Liver (tissue), 9 donors: Measurements from ENCODE around the gene ZMYM4. TPM values are rescaled to one million over a fixed set of nuclear protein-coding genes. Genes with fewer than 3 reads are reported as not detected.

Experiments
- DNase-seq: peaks from one replicate; pipeline ENCODE4 v3.0.0-alpha.2; 2017; ENCODE audit warnings: low spot score
- H3K27ac ChIP-seq, 2 donors: one replicate each; pipeline ENCODE4 v1.7.0; 2013; ENCODE audit warnings: inconsistent platforms in 2 of 2, low read length in 2 of 2, control low read depth in 1 of 2, low read depth in 1 of 2, mild to moderate bottlenecking in 1 of 2
- H3K27me3 ChIP-seq, 4 donors: one replicate each; pipeline versions ENCODE4 v1.6.1 to v1.7.0; 2013; ENCODE audit warnings: low read length in 3 of 4, inconsistent platforms in 1 of 4, mild to moderate bottlenecking in 1 of 4, moderate library complexity in 1 of 4; ENCODE audit not compliant: control insufficient read depth in 4 of 4, insufficient read depth in 4 of 4
- H3K36me3 ChIP-seq, 4 donors: one replicate each; pipeline versions ENCODE4 v1.6.1 to v1.7.0; 2013; ENCODE audit warnings: low read length in 3 of 4, mild to moderate bottlenecking in 3 of 4, low read depth in 1 of 4, moderate library complexity in 1 of 4; ENCODE audit not compliant: control insufficient read depth in 4 of 4, insufficient read depth in 3 of 4
- H3K4me1 ChIP-seq, 4 donors: one replicate each; pipeline versions ENCODE4 v1.6.1 to v1.7.0; 2013; ENCODE audit warnings: low read length in 3 of 4, mild to moderate bottlenecking in 3 of 4, moderate library complexity in 1 of 4; ENCODE audit not compliant: control insufficient read depth in 4 of 4, insufficient read depth in 4 of 4
- H3K4me3 ChIP-seq, 3 donors: one replicate each; pipeline versions ENCODE4 v1.6.1 to v1.7.0; 2013; ENCODE audit warnings: low read length in 3 of 3, control low read depth in 1 of 3, low read depth in 1 of 3, mild to moderate bottlenecking in 1 of 3
- H3K9ac ChIP-seq, 2 donors: one replicate each; pipeline ENCODE4 v1.7.0; 2013; ENCODE audit warnings: low read length in 2 of 2, mild to moderate bottlenecking in 2 of 2, moderate library complexity in 2 of 2, control low read depth in 1 of 2, low read depth in 1 of 2
- H3K9me3 ChIP-seq, 4 donors: one replicate each; pipeline versions ENCODE4 v1.6.1 to v1.7.0; 2013; ENCODE audit warnings: low read length in 3 of 4; ENCODE audit not compliant: control insufficient read depth in 4 of 4
- ATF3 ChIP-seq: IDR thresholded peaks from 2 replicates; pipeline ENCODE4 v1.6.1; 2016; ENCODE audit warnings: antibody characterized with exemption
- CTCF ChIP-seq: fragments of 150-350 bp; IDR thresholded peaks from 2 replicates; pipeline ENCODE4 v1.5.1; 2017; ENCODE audit warnings: improper control_type of control experiment, low read depth, low read length; ENCODE audit not compliant: missing input control
- EGR1 ChIP-seq, 2 donors: IDR thresholded peaks; 2 replicates each; pipeline ENCODE4 v1.6.1; 2016 to 2018; ENCODE audit warnings: antibody characterized with exemption in 2 of 2, low read depth in 2 of 2
- FOXA1 ChIP-seq: IDR thresholded peaks from 2 replicates; pipeline ENCODE4 v1.6.1; 2016; ENCODE audit warnings: antibody characterized with exemption
- FOXA2 ChIP-seq: IDR thresholded peaks from 2 replicates; pipeline ENCODE4 v1.6.1; 2016; ENCODE audit warnings: antibody characterized with exemption
- GABPA ChIP-seq, 2 donors: IDR thresholded peaks in 1 of 2; conservative IDR thresholded peaks in 1 of 2; 2 replicates each; pipeline ENCODE4 v1.6.1; 2016; ENCODE audit warnings: antibody characterized with exemption in 2 of 2, mild to moderate bottlenecking in 1 of 2, moderate library complexity in 1 of 2
- HNF4A ChIP-seq, 2 donors: conservative IDR thresholded peaks; 2 replicates each; pipeline ENCODE4 v1.6.1; 2016; ENCODE audit warnings: antibody characterized with exemption in 2 of 2, mild to moderate bottlenecking in 2 of 2
- HNF4G ChIP-seq: IDR thresholded peaks from 2 replicates; pipeline ENCODE4 v1.6.1; 2016; ENCODE audit warnings: antibody characterized with exemption
- JUND ChIP-seq, 2 donors: IDR thresholded peaks; 2 replicates each; pipeline ENCODE4 v1.6.1; 2016; ENCODE audit warnings: antibody characterized with exemption in 2 of 2
- MAX ChIP-seq: IDR thresholded peaks from 2 replicates; pipeline ENCODE4 v1.6.1; 2016; ENCODE audit warnings: antibody characterized with exemption
- NR2F2 ChIP-seq: IDR thresholded peaks from 2 replicates; pipeline ENCODE4 v1.6.1; 2016; ENCODE audit warnings: antibody characterized with exemption
- RAD21 ChIP-seq, 2 donors: IDR thresholded peaks; 2 replicates each; pipeline ENCODE4 v1.6.1; 2016; ENCODE audit warnings: antibody characterized with exemption in 2 of 2, mild to moderate bottlenecking in 2 of 2
- REST ChIP-seq: IDR thresholded peaks from 2 replicates; pipeline ENCODE4 v1.6.1; 2016; ENCODE audit warnings: antibody characterized with exemption, mild to moderate bottlenecking
- RXRA ChIP-seq, 2 donors: IDR thresholded peaks; 2 replicates each; pipeline ENCODE4 v1.6.1; 2017 to 2018; ENCODE audit warnings: antibody characterized with exemption in 2 of 2, mild to moderate bottlenecking in 1 of 2
- SP1 ChIP-seq: IDR thresholded peaks from 2 replicates; pipeline ENCODE4 v1.6.1; 2018; ENCODE audit warnings: antibody characterized with exemption, mild to moderate bottlenecking
- TAF1 ChIP-seq: conservative IDR thresholded peaks from 2 replicates; pipeline ENCODE4 v1.6.1; 2016; ENCODE audit warnings: antibody characterized with exemption, mild to moderate bottlenecking
- YY1 ChIP-seq: IDR thresholded peaks from 2 replicates; pipeline ENCODE4 v1.6.1; 2016; ENCODE audit warnings: antibody characterized with exemption, mild to moderate bottlenecking
- ZBTB33 ChIP-seq: IDR thresholded peaks from 2 replicates; pipeline ENCODE4 v1.6.1; 2016; ENCODE audit warnings: antibody characterized with exemption
- WGBS: extraction: QIAGEN DNeasy Blood & Tissue Kit; methylation state at CpG from one replicate; pipeline ENCODE4 v1.1.7; 2013; 5-methylcytosine and 5-hydroxymethylcytosine counted together
- polyA plus RNA-seq, 2 donors: library from polyadenylated mRNA; stranded (reverse) in 1 of 2; unstranded in 1 of 2; fragments of 200-250 nt in 1 of 2; fragments of >200 nt in 1 of 2; fragmentation: Nextera tagmentation in 1 of 2; extraction: Ambion mirVana in 1 of 2; gene quantifications; one replicate each; pipeline versions ENCODE4 v1.2.1 to v1.2.3, GENCODE V29; 2013 to 2015
- total RNA-seq, 2 donors: library from RNA; depleted of rRNA; stranded (reverse); fragments of >200 nt; gene quantifications; one replicate each; pipeline ENCODE4 v1.2.3, GENCODE V29; 2014
- donor health status: healthy.
- donor health status: healthy.
- donor health status: healthy.
- donor health status: healthy.
- donor health status: healthy.

Gene ZMYM4
- total and polyA plus RNA-seq, 4 donors: 5.3 to 16.8 (median 10.5) TPM

GRCh38 chr1:35301674-35302392 lies 33.3 kb downstream of the ZMYM4 start:
- Histone ChIP-seq H3K9ac (peak overlapping the region in 1 of 2 donors; percentile 47), H3K27ac (peak overlapping the region; percentile 17 to 60), H3K9me3 (no peaks in the 10 kb centered on the region), H3K4me3 (no peak overlapping the region), H3K27me3 (no peaks in the 10 kb centered on the region), H3K4me1 (peaks cover 2 to 16% (median 9%) of the 10 kb centered on the region in 4 donors), H3K36me3 (peaks cover 0 to 3% (median 0%) of the 10 kb centered on the region in 4 donors)
- no peak for TF ChIP-seq ZBTB33
- peak; percentile 25 to 48 for TF ChIP-seq RAD21 (IDR thresholded peaks at IDR 0.05)
- TF ChIP-seq SP1: peak; percentile 78
- TF ChIP-seq NR2F2: peak; percentile 29
- peak; percentile 61 for TF ChIP-seq FOXA1
- peak; percentile 57 for TF ChIP-seq FOXA2
- peak in 1 of 2 donors; percentile 16 for TF ChIP-seq JUND (IDR thresholded peaks at IDR 0.05)
- peak; percentile 69 to 83 for TF ChIP-seq RXRA (IDR thresholded peaks at IDR 0.05)
- TF ChIP-seq MAX: no peak
- TF ChIP-seq CTCF: no peak
- TF ChIP-seq HNF4A (conservative IDR thresholded peaks at IDR 0.05): peak; percentile 67 to 69
- no peak for TF ChIP-seq HNF4G
- TF ChIP-seq ATF3: no peak
- WGBS: 39% methylated on average over 7 of the region's 7 CpGs
- DNase-seq: no peak

- TF ChIP-seq FOXA1: no peak
- TF ChIP-seq RAD21 (IDR thresholded peaks at IDR 0.05): no peak
- TF ChIP-seq YY1: no peak
- no peak for TF ChIP-seq NR2F2
- TF ChIP-seq SP1: no peak
- TF ChIP-seq EGR1 (IDR thresholded peaks at IDR 0.05; ENCODE audit: low read depth in 2 of 2): no peak
- no peak for TF ChIP-seq JUND (IDR thresholded peaks at IDR 0.05)
- TF ChIP-seq RXRA (IDR thresholded peaks at IDR 0.05): no peak
- TF ChIP-seq MAX: no peak
- no peak for TF ChIP-seq HNF4G
- no peak for TF ChIP-seq REST
- TF ChIP-seq GABPA (IDR thresholded peaks at IDR 0.05 in 1 of 2, conservative IDR thresholded peaks at IDR 0.05 in 1 of 2): no peak
- no peak for TF ChIP-seq TAF1
- no peak for TF ChIP-seq FOXA2
- no peak for TF ChIP-seq ZBTB33
- Histone ChIP-seq H3K4me1 (peaks cover 0 to 13% (median 3%) of the 10 kb centered on the region in 4 donors), H3K36me3 (peaks cover 0 to 6% (median 0%) of the 10 kb centered on the region in 4 donors), H3K27ac (no peak overlapping the region), H3K27me3 (no peaks in the 10 kb centered on the region), H3K4me3 (no peak overlapping the region), H3K9ac (no peak overlapping the region), H3K9me3 (no peaks in the 10 kb centered on the region)
- no peak for DNase-seq
- WGBS: 98% methylated on average over 3 of the region's 3 CpGs
These were observed 36.9 kb downstream of the ZMYM4 start for GRCh38 chr1:35305383-35305782.
